ENCODE results near the gene PSMD5.
A peak's percentile ranks its signal among the peaks of the same experiment; 100 is the strongest.

PSMD5 gene

DNA sequence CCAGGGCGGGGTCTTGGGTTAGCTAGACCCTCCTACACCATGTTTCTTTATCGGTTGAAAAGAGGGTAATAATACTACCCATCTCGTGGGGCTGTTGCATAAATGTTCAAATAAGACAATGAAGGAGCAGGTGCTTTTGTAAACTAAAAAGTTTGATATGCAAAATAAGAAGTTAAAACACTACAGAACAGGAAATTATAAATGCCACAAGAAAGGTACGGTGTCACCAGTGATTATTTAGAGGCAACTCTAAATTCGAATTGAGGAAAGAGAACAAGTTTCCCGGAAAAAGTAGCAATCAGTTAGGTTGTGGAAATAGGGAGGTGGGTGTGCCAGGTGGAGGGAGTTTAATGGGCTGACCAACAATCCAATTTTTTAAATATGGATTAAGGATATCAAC lies 36.7 kb upstream of the PSMD5 start:
- H3K27me3 Mint-ChIP-seq, result no peaks in the 10 kb centered on the region
- H3K36me3 Mint-ChIP-seq, result peaks cover 36% of the 10 kb centered on the region
- H3K4me3 Mint-ChIP-seq, result peak overlapping the region; percentile 82
- no peak for DNase-seq
- CTCF ChIA-PET, result interaction anchor here (1.1 to 4.5 kb wide), 4 partner anchors 11 to 52 kb away, joined by 3 to 31 read pairs (median 5); no protein-coding TSS in a partner anchor
- H3K4me1 Mint-ChIP-seq, result peaks cover 79% of the 10 kb centered on the region
- peak overlapping the region; percentile 95 for H3K27ac Mint-ChIP-seq
- no peaks in the 10 kb centered on the region for H3K9me3 Mint-ChIP-seq

DNA sequence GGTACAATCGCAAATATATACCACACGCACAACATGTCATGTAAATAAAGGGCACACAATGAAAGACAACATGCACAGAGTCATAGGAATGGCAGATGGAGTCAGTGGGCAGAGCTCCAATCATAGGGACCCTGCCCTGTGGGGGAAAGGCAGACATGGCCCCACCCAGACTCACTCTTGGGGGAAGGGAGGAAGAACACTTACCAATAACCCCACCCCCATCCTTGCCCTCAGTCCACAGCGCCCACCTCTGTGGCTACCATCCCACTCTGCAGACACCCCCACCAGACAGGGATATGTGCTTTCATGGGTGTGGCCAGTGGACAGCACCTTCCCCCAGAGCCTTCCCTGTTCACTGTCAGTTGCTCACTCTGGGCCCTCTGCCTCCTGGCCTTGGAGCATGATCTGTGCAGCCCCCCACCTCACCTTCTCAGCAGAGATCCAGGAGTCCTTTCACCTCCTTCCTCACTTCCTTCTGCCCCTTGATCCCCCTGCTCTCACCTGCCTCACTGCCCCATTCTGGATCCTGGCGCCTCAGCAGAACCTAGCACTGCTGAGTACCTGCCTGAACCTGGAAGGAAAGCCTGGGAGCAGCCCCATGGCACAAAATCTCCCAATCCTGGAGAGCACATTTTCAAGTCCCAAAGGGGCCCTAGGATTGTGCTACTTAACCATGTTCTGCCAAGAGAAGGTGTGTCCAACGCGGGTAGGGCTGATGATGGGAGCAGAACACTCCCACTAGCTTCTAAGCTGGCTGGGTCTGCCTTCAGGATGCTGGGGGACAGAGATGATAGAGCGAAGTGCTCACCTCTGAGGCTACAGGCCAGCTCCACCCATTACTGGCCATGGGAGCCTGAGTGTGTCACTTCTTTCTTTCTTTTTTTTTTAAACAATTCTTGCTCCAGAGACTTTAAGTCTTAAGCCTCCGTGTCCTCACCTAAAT lies 35.7 kb upstream of the PSMD5 start:
- peak overlapping the region; percentile 95 for H3K27ac Mint-ChIP-seq
- H3K4me3 Mint-ChIP-seq, result peak overlapping the region; percentile 82
- H3K36me3 Mint-ChIP-seq, result peaks cover 46% of the 10 kb centered on the region
- no peaks in the 10 kb centered on the region for H3K9me3 Mint-ChIP-seq
- CTCF ChIA-PET, result interaction anchor here (0.7 to 4.5 kb wide), 8 partner anchors 12 to 123 kb away, joined by 3 to 31 read pairs (median 3); no protein-coding TSS in a partner anchor
- DNase-seq, result peak; percentile 66
- no peaks in the 10 kb centered on the region for H3K27me3 Mint-ChIP-seq
- H3K4me1 Mint-ChIP-seq, result peaks cover 80% of the 10 kb centered on the region

DNA sequence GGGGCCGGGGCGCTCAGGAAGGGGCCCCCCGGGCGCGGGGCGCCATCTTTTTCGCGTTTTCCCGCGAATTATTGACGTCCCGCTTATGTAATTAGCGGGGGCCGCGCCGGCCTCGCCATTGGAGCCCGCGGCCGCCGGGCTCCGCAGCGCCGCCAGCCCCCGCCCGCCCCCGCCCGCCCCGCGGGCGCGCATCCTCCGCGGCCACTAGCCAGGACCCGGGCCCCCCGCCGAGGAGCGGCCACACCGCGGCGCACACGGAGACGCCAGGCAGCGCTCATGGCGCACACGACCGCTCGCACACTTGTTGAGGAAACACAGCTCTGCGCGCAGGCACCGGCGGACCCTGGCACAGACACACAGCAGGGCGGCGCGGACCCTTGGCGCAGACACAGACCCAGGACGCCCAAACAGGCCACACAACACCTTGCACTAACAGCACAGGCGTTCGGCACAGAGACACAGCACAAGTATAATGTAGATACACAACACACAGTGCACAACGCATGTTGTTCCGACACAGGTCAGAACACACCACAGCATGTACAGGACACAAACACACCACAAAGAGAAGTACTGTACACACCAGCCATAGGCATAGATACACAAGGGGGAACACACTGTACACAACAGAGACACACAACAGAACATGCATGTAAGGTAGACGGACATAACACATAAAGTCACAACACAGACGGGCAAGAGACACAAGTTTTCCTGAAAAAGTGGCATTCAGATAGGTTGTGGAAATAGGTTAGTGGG lies 34.7 kb upstream of the PSMD5 start:
- peak overlapping the region; percentile 95 for H3K27ac Mint-ChIP-seq
- CTCF ChIA-PET, result interaction anchor here (1.7 to 11.3 kb wide), 3 partner anchors 13 to 60 kb away, joined by 4 to 83 read pairs (median 31); no protein-coding TSS in a partner anchor
- no peaks in the 10 kb centered on the region for H3K27me3 Mint-ChIP-seq
- H3K36me3 Mint-ChIP-seq, result peaks cover 56% of the 10 kb centered on the region
- peak; percentile 77 for DNase-seq
- peaks cover 82% of the 10 kb centered on the region for H3K4me1 Mint-ChIP-seq
- peak overlapping the region; percentile 82 for H3K4me3 Mint-ChIP-seq
- no peaks in the 10 kb centered on the region for H3K9me3 Mint-ChIP-seq

DNA sequence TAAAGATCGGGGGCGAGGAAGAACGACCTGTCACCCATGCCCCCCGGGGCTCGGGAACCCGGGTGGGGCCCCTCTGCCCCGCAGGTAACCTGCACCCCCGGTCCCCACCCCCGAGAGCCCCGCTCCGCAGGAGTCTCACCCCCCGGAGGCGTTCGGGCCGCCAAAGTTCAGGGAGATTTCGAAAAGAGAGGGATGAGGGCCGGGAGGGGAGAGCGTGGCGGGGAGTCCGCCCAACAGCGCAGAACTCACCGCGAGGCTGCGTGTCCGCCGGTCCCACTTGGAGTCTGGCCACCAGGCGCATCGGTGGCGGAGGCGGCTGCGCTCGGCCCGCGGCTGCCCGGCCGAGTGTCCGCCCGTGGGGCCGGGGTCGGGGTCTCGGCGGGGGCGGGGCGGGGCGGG lies 34.1 kb upstream of the PSMD5 start, which contains the start of gene PHF19:
TSS of gene PHF19 (minus strand) at position 347 of the 399 bp plus-strand sequence. CDS start 2,447 bp downstream, outside the sequence.
- CTCF ChIA-PET, result interaction anchor here (1.7 to 11.3 kb wide), 2 partner anchors 20 to 60 kb away, joined by 4 to 83 read pairs; no protein-coding TSS in a partner anchor
- peaks cover 61% of the 10 kb centered on the region for H3K36me3 Mint-ChIP-seq
- peak; percentile 69 for DNase-seq

DNA sequence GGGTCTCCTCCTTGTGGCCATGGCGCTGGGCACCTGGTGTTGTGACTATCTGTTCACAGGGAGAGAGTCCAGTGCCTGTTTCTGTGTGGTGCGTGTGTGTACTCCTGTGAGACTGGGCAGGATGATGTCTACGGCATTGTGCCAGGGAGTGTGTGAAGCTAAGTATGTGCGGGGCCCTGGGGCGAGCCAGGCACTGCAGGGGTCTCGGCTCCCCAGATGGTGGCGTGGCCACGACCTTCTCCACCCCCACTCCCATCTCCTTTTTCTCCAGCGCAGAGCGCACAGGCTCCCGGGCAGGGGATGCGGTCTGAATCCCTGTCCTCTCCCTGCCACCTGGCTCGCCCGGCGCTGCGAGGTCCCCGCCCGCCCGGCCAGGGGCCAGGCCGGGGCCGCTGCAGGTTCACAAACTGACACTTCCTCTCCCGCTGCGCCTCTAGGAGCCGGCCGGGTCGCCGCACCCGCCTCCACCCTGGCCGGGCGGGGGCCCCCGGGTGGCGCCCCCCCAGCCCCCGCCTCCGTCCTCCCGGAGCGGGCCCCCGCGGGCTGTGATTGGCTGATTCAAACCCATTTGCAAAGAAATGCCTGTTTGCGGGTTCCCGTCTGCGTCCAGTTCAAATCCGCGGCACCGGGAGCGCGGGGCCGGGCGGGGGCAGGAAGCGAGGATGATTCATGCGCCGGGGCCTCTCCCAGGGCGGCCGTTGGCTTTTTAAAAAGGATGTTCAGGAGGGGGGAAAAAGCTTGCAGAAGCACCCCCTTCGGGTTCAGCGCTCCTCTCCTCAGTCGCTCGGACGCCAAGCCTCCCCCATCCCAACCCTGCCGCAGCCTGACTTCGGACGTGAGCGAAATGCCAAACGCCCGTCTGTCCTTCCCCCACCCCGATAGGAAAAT lies 33.5 kb upstream of the PSMD5 start:
- Mint-ChIP-seq H3K4me3 (peak overlapping the region; percentile 80), H3K27me3 (no peaks in the 10 kb centered on the region), H3K4me1 (peaks cover 81% of the 10 kb centered on the region), H3K9me3 (no peaks in the 10 kb centered on the region), H3K36me3 (peaks cover 65% of the 10 kb centered on the region), H3K27ac (peak overlapping the region; percentile 95)
- CTCF ChIA-PET, result interaction anchor here (1.5 to 11.3 kb wide), 3 partner anchors 20 to 61 kb away, joined by 4 to 83 read pairs (median 6); no protein-coding TSS in a partner anchor
- DNase-seq, result peak; percentile 94

More for the DNA sequence above, 34.1 kb upstream of the PSMD5 start, which contains the start of gene PHF19:
- H3K27me3 Mint-ChIP-seq, result no peaks in the 10 kb centered on the region
- H3K4me3 Mint-ChIP-seq, result peak within 1 kb of the TSS; percentile 82
- H3K27ac Mint-ChIP-seq, result peak within 1 kb of the TSS; percentile 95
- peaks cover 84% of the 10 kb centered on the region for H3K4me1 Mint-ChIP-seq
- H3K9me3 Mint-ChIP-seq, result no peaks in the 10 kb centered on the region

DNA sequence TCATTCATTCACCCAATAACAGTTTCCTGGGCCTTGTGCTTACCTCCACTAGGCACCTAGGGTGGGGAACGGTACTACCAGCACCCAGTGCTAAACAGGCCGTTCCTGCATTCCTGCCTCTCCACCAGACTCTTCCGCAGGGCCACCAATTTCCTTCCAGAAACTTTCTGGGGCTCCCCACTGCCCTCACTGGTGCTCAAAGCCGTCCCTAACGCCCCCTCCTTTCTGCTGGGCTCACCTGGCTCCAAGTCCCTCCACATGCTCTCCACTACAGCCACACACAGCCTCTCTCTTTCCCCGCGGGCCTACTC lies 32.9 kb upstream of the PSMD5 start:
- CTCF ChIA-PET, result interaction anchor here (1.5 to 11.3 kb wide), 3 partner anchors 21 to 62 kb away, joined by 3 to 83 read pairs (median 6); no protein-coding TSS in a partner anchor
- DNase-seq, result no peak
- peaks cover 81% of the 10 kb centered on the region for H3K4me1 Mint-ChIP-seq
- H3K27me3 Mint-ChIP-seq, result no peaks in the 10 kb centered on the region
- no peaks in the 10 kb centered on the region for H3K9me3 Mint-ChIP-seq
- peak overlapping the region; percentile 80 for H3K4me3 Mint-ChIP-seq
- peaks cover 66% of the 10 kb centered on the region for H3K36me3 Mint-ChIP-seq
- peak overlapping the region; percentile 95 for H3K27ac Mint-ChIP-seq

DNA sequence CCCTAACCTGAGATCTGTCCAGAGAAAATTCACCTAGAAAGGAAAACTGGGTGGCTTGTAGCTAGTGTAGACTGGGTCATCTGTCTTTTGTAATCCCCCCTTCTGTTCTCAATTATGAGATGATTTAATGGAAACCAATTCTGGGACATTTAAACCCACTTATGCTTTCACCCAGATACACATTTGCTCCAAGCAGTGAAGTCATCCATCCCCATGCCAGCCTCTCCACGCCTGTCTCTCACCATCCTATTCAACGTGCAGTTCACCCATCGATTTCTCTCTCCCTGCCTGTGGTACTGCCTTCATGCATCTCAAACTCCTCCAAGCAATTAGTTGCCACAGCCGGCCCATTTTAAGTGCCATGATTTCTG lies 32.5 kb upstream of the PSMD5 start:
- Mint-ChIP-seq H3K36me3 (peaks cover 66% of the 10 kb centered on the region), H3K27me3 (no peaks in the 10 kb centered on the region), H3K27ac (peak overlapping the region; percentile 95), H3K4me3 (peak overlapping the region; percentile 80), H3K4me1 (peaks cover 81% of the 10 kb centered on the region), H3K9me3 (no peaks in the 10 kb centered on the region)
- CTCF ChIA-PET, result interaction anchor here (1.5 to 11.3 kb wide), 3 partner anchors 22 to 62 kb away, joined by 3 to 83 read pairs (median 6); no protein-coding TSS in a partner anchor
- no peak for DNase-seq

DNA sequence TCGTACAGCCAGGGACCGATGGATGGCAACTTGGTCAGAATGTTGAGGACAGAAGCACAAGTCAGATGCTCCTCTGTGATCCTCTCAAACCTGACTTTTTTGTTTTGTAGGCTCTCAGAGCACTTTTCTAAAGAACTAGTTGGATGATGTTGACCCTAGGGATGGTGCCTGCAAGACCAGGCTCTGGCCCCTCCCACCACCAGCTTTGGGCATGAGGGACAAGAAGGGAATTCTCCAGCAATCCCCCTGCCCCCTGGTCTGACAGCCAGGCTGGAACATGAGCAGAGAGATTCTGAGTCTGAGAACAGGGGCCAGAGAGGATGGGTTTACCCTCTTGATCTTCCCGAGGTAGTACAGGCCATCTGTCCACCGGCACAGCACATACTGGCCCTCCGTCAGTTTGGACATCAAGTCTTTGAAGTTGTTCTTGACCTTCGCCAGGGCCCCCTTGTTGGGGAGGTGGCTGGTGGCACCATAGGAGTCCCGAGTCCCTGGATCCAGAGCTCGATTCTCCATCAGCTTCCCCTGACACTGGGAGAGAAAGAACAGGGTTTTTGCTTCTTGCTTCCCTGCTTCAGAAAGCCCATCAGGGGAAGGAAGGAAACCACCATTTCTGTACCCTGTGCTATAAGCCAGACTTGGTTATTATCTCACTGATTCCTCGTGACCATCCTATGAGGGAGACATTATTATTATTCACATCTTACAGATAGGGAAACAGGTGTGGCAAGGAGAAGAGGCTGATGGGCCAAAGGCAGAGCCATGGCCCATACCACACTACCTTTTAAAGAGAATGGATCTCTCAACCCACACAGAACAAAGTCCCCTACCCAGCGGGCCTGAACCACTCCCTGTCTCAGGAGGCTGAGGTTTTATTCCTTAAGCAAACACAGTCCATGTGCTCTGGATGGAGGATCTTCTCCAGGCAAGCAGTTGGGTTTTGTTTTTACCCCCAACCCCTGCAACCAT lies 31.8 kb upstream of the PSMD5 start:
- no peaks in the 10 kb centered on the region for H3K9me3 Mint-ChIP-seq
- peaks cover 64% of the 10 kb centered on the region for H3K36me3 Mint-ChIP-seq
- CTCF ChIA-PET, result interaction anchor here (1.5 to 11.3 kb wide), 4 partner anchors 23 to 63 kb away, joined by 3 to 83 read pairs (median 6); no protein-coding TSS in a partner anchor
- no peaks in the 10 kb centered on the region for H3K27me3 Mint-ChIP-seq
- no peak for DNase-seq
- H3K4me3 Mint-ChIP-seq, result peak overlapping the region; percentile 80
- H3K27ac Mint-ChIP-seq, result peak overlapping the region; percentile 95
- H3K4me1 Mint-ChIP-seq, result peaks cover 81% of the 10 kb centered on the region

DNA sequence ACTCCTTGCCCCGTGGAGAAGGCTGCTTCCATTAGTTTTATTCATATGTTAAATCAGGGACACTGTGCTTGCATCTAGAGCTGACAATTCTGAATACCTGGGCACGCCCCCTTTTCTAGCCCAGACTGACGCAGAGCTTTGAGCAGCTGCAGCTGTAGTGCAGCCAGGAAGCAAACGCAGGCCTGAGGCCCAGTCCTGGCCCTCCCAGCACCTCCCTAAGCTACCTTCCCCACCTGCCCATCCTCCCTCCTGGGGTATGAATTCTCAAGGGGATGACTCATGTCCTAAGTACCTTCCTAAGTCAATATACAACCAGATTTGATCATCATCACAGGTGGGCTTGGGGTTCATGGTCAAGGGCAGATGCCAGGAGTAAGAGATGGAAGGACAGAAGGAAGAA lies 30.8 kb upstream of the PSMD5 start:
- Mint-ChIP-seq H3K36me3 (peaks cover 67% of the 10 kb centered on the region), H3K9me3 (no peaks in the 10 kb centered on the region), H3K4me3 (peak overlapping the region; percentile 80), H3K27me3 (no peaks in the 10 kb centered on the region), H3K4me1 (peaks cover 77% of the 10 kb centered on the region), H3K27ac (peak overlapping the region; percentile 95)
- DNase-seq, result no peak
- CTCF ChIA-PET, result interaction anchor here (0.9 to 11.3 kb wide), 10 partner anchors 19 to 117 kb away, joined by 3 to 83 read pairs (median 5); no protein-coding TSS in a partner anchor

DNA sequence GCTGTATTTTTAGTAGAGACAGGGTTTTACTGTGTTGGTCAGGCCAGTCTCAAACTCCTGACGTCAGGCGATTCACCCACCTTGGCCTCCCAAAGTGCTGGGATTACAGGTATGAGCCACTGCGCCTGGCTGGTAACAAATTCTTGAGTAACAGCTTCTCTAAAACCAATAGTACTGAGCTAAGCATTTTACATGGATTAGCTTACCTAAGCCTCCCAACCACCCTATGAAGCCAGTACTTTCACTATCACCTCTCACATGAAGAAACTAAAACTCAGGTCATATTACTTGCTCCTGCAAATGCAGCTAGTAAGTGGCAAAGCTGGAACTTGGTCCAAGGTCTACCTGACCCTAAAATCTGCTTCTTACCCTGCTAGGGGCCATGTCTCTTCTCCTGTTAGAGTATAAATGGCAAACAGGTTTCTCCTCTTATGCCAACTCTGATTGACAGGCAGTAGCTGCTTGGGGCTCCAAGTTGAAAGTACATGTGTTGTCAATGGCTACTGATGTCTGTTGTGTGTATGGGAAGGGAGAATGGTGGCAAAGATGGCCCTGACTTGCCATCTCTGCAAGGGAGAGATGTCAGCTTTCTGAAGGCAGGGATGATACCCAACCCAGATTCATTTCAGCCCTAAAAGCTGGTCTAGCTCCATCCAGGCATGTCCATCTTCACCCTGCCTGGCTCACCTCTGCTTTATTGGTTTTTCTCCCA lies 30.2 kb upstream of the PSMD5 start:
- H3K27me3 Mint-ChIP-seq, result no peaks in the 10 kb centered on the region
- DNase-seq, result no peak
- peaks cover 77% of the 10 kb centered on the region for H3K4me1 Mint-ChIP-seq
- CTCF ChIA-PET, result interaction anchor here (0.9 to 11.3 kb wide), 10 partner anchors 19 to 116 kb away, joined by 3 to 83 read pairs (median 5); no protein-coding TSS in a partner anchor
- no peak overlapping the region for H3K4me3 Mint-ChIP-seq
- peak overlapping the region; percentile 95 for H3K27ac Mint-ChIP-seq
- peaks cover 70% of the 10 kb centered on the region for H3K36me3 Mint-ChIP-seq
- H3K9me3 Mint-ChIP-seq, result no peaks in the 10 kb centered on the region

DNA sequence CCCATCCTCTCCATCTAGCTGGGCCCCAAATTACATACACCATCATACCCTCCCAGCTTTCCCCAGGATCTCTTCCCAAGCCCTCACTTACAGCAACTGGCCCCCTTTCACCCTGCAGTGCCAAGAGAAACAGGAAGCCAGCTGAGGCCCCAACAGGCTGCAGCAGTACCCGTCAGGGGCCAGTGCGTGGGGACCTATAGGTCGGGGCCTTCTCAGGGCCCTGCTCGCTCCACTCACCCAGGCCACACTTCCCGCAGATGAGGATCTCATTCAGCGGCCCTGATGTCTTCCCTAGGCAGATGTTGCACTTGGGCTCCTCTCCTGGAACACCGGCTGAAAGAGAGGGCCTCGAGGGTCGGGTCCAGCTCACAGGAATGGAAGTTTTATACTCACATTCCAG lies 27.5 kb upstream of the PSMD5 start:
- CTCF ChIA-PET, result interaction anchor here (0.7 to 11.3 kb wide), 13 partner anchors 14 to 190 kb away, joined by 3 to 83 read pairs (median 4); no protein-coding TSS in a partner anchor
- no peak overlapping the region for H3K4me3 Mint-ChIP-seq
- peak overlapping the region; percentile 95 for H3K27ac Mint-ChIP-seq
- peaks cover 73% of the 10 kb centered on the region for H3K36me3 Mint-ChIP-seq
- DNase-seq, result no peak
- no peaks in the 10 kb centered on the region for H3K27me3 Mint-ChIP-seq
- H3K9me3 Mint-ChIP-seq, result no peaks in the 10 kb centered on the region
- peaks cover 79% of the 10 kb centered on the region for H3K4me1 Mint-ChIP-seq

Data from activated naive CD4-positive, alpha-beta T cell treated with anti-CD3 and anti-CD28 coated beads, Interleukin-2, amount 10 ng/mL, durations not matched to agents 7 days and 5 days (primary cell).